ENCODE measurements around the gene ARHGEF33. TPM values are rescaled to one million over a fixed set of nuclear protein-coding genes. Genes with fewer than 3 reads are reported as not detected.

Gene ARHGEF33
- total RNA-seq, 1 donor = 0.43 TPM

DNA sequence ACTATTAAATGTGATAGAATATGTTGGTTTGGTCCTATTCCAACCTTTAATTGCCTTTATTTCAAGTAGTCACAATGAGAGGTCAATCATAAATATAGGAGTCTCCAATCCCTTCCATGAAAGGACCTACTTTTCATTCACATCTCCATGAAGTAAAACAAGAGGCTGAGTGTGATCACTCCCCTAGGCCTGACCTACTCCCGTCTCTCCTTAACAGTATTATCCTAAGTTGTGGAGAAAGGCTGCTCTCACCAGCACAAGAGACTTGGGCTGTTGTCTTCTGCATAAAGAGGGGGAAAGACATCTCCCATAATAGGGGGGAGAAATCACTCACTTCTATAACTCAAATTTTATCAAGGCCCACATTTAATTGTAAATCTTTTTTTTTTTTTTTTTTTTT, 125.7 kb downstream of the ARHGEF33 start:
- TF ChIP-seq, protein P1, sequence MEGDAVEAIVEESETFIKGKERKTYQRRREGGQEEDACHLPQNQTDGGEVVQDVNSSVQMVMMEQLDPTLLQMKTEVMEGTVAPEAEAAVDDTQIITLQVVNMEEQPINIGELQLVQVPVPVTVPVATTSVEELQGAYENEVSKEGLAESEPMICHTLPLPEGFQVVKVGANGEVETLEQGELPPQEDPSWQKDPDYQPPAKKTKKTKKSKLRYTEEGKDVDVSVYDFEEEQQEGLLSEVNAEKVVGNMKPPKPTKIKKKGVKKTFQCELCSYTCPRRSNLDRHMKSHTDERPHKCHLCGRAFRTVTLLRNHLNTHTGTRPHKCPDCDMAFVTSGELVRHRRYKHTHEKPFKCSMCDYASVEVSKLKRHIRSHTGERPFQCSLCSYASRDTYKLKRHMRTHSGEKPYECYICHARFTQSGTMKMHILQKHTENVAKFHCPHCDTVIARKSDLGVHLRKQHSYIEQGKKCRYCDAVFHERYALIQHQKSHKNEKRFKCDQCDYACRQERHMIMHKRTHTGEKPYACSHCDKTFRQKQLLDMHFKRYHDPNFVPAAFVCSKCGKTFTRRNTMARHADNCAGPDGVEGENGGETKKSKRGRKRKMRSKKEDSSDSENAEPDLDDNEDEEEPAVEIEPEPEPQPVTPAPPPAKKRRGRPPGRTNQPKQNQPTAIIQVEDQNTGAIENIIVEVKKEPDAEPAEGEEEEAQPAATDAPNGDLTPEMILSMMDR (IDR thresholded peaks at IDR 0.05; ENCODE audit: insufficient read depth, low read depth, low read length) = no peak
- no peak overlapping the region for H3K4me3 ChIP-seq (ENCODE audit: low read depth, low read length)
- no peak for DNase-seq (ENCODE audit: low read depth)

DNA sequence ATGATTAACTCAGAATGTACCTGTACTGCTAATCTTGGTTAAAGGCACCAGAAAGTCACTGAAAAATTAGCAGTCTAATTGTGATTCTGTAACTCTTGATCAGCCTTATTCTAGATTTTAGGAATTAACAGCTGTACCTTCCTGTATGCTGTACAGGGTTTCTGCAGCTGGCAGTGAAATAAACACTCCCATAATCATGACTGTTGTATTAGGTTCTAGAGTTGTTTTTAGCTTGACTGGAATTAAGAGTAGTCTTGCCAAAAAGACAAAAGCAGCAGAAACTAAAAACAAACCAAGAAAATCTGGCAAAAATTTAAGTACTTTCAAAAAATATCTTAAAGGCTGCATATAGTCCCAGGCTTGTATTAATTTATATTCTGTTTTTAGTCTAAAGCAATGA, 127.7 kb downstream of the ARHGEF33 start:
- no peak overlapping the region for H3K4me3 ChIP-seq (ENCODE audit: low read depth, low read length)
- DNase-seq (ENCODE audit: low read depth) = no peak
- TF ChIP-seq, protein P1 (IDR thresholded peaks at IDR 0.05; ENCODE audit: insufficient read depth, low read depth, low read length) = no peak

DNA sequence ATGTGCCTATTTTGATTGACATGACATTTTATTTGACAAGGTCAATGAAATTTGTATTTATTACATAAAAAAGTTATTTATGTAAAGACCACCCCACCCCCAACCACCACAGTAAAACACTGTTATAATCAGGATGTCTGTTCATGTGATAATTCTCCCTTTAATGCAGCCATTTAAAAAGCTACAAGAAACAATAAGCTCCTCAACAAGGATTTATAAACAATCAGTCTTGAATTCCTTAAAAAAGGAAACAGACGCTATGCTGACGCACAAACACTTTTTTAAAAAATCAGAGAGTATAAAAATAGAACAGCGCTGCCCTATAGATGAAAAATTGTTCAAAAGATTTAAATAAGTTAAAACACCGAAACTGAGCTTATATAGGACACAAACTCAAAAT, 129.0 kb downstream of the ARHGEF33 start:
- no peak overlapping the region for H3K4me3 ChIP-seq (ENCODE audit: low read depth, low read length)
- DNase-seq (ENCODE audit: low read depth) = no peak
- TF ChIP-seq, protein P1 (IDR thresholded peaks at IDR 0.05; ENCODE audit: insufficient read depth, low read depth, low read length) = no peak

GRCh38 chr2:39020383-39020782, 130.7 kb downstream of the ARHGEF33 start:
- TF ChIP-seq, protein P1 (IDR thresholded peaks at IDR 0.05; ENCODE audit: insufficient read depth, low read depth, low read length) = no peak
- DNase-seq (ENCODE audit: low read depth) = no peak
- no peak overlapping the region for H3K4me3 ChIP-seq (ENCODE audit: low read depth, low read length)

- DNase-seq (ENCODE audit: low read depth) = no peak
- TF ChIP-seq, protein P1 (IDR thresholded peaks at IDR 0.05; ENCODE audit: insufficient read depth, low read depth, low read length) = no peak
Measured at GRCh38 chr2:39022642-39023235, 133.1 kb downstream of the ARHGEF33 start.

DNA sequence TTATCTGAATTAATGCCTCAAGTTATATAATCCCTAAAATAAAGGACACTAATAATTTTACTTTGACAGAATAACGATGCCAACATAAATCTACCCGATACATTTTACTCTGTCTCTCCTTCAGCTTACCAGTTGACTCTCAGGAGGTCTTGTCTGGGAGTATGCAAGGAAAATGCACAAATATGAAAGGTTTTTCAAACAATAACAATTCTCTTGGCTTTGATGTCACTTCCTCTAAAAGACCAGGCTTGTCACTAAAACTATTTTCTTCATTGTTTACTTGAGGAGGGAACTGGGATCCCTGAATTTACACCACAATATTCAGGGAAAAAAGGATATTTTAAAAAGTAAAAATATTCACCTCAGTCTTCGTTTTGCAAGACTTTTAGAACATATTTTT, 134.0 kb downstream of the ARHGEF33 start:
- DNase-seq (ENCODE audit: low read depth) = no peak
- H3K4me3 ChIP-seq (ENCODE audit: low read depth, low read length) = no peak overlapping the region
- TF ChIP-seq, protein P1 (IDR thresholded peaks at IDR 0.05; ENCODE audit: insufficient read depth, low read depth, low read length) = no peak

More at GRCh38 chr2:39022642-39023235, 133.1 kb downstream of the ARHGEF33 start:
- no peak overlapping the region for H3K4me3 ChIP-seq (ENCODE audit: low read depth, low read length)

- DNase-seq (ENCODE audit: low read depth) = no peak
- TF ChIP-seq, protein P1 (IDR thresholded peaks at IDR 0.05; ENCODE audit: insufficient read depth, low read depth, low read length) = no peak
Measured at GRCh38 chr2:39024833-39025232, 135.2 kb downstream of the ARHGEF33 start.

More at GRCh38 chr2:39024833-39025232, 135.2 kb downstream of the ARHGEF33 start:
- H3K4me3 ChIP-seq (ENCODE audit: low read depth, low read length) = no peak overlapping the region

Measured in fibroblast of villous mesenchyme (primary cell).